WERI-Rb-1 (cell line): ENCODE results near the gene SSBP2.

Experiments
- DNase-seq: peaks from one replicate; pipeline ENCODE4 v3.0.0-alpha.2; 2020
- H3K27ac ChIP-seq: fragments of 250-450 bp; sonication (Bioruptor Pico); 2 replicates; pipeline ENCODE4 v1.5.1; 2020; ENCODE audit warnings: mild to moderate bottlenecking, moderate library complexity
- H3K27me3 ChIP-seq: fragments of 250-450 bp; sonication (Bioruptor Pico); 2 replicates; pipeline ENCODE4 v1.5.1; 2021; ENCODE audit warnings: mild to moderate bottlenecking, low read depth, moderate library complexity; ENCODE audit not compliant: insufficient read depth, severe bottlenecking
- H3K36me3 ChIP-seq: fragments of 250-450 bp; sonication (Bioruptor Pico); 2 replicates; pipeline ENCODE4 v1.5.1; 2020; ENCODE audit warnings: mild to moderate bottlenecking, moderate library complexity
- H3K4me3 ChIP-seq: 2 replicates; pipeline ENCODE4 v1.5.1; 2011; ENCODE audit warnings: low read depth, mild to moderate bottlenecking, control low read depth, low read length
- H3K9me3 ChIP-seq: fragments of 250-450 bp; sonication (Bioruptor Pico); 2 replicates; pipeline ENCODE4 v1.5.1; 2021; ENCODE audit warnings: mild to moderate bottlenecking, moderate library complexity; ENCODE audit not compliant: severe bottlenecking
- TF ChIP-seq, protein P1 (sequence below): IDR thresholded peaks from 2 replicates; pipeline ENCODE4 v1.5.1; 2011; ENCODE audit warnings: low read depth, mild to moderate bottlenecking, control low read depth, inconsistent platforms, low read length

The SSBP2 gene

DNA sequence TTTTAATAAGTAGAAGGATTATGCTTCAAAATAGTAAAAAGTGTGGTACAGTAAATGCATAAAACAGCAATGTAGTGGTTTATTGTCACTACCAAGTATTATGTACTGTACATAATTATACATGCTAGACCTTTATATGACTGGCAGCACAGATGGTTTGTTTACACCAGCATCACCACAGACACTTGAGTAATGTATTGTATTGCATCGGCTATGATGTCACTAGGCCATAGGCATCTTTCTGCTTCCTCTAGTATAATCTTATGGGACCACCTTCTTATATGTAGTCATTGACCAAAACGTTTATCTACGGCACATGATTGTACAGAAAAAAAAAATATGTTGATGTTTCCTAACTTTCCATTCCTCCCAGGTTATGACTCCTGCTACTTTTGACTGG, 31.9 kb upstream of the SSBP2 start:
- Histone ChIP-seq H3K4me3 (no peak overlapping the region), H3K27ac (no peak overlapping the region), H3K9me3 (no peaks in the 10 kb centered on the region), H3K27me3 (no peaks in the 10 kb centered on the region), H3K36me3 (no peaks in the 10 kb centered on the region)
- TF ChIP-seq, protein P1, sequence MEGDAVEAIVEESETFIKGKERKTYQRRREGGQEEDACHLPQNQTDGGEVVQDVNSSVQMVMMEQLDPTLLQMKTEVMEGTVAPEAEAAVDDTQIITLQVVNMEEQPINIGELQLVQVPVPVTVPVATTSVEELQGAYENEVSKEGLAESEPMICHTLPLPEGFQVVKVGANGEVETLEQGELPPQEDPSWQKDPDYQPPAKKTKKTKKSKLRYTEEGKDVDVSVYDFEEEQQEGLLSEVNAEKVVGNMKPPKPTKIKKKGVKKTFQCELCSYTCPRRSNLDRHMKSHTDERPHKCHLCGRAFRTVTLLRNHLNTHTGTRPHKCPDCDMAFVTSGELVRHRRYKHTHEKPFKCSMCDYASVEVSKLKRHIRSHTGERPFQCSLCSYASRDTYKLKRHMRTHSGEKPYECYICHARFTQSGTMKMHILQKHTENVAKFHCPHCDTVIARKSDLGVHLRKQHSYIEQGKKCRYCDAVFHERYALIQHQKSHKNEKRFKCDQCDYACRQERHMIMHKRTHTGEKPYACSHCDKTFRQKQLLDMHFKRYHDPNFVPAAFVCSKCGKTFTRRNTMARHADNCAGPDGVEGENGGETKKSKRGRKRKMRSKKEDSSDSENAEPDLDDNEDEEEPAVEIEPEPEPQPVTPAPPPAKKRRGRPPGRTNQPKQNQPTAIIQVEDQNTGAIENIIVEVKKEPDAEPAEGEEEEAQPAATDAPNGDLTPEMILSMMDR, result no peak
- DNase-seq, result no peak

DNA sequence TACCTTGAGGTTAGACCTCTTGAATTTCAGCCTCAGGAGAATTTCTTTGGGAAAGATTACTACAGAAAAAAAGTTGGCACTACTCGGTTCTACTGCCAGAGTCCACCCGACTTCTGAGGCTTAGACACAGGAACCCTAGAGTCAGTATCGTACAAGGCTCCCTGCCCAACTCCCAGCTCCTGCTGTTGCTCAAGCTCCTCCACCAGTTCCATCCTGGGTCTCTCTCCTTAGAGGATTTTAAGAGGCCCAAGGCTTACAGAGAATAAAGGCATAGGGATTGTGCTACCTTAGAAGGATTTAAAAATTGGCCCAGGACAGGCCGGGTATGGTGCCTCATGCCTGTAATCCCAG, 29.0 kb upstream of the SSBP2 start:
- no peaks in the 10 kb centered on the region for H3K36me3 ChIP-seq
- no peaks in the 10 kb centered on the region for H3K27me3 ChIP-seq
- TF ChIP-seq, protein P1, result no peak
- no peak overlapping the region for H3K4me3 ChIP-seq
- no peak overlapping the region for H3K27ac ChIP-seq
- DNase-seq, result no peak
- no peaks in the 10 kb centered on the region for H3K9me3 ChIP-seq

DNA sequence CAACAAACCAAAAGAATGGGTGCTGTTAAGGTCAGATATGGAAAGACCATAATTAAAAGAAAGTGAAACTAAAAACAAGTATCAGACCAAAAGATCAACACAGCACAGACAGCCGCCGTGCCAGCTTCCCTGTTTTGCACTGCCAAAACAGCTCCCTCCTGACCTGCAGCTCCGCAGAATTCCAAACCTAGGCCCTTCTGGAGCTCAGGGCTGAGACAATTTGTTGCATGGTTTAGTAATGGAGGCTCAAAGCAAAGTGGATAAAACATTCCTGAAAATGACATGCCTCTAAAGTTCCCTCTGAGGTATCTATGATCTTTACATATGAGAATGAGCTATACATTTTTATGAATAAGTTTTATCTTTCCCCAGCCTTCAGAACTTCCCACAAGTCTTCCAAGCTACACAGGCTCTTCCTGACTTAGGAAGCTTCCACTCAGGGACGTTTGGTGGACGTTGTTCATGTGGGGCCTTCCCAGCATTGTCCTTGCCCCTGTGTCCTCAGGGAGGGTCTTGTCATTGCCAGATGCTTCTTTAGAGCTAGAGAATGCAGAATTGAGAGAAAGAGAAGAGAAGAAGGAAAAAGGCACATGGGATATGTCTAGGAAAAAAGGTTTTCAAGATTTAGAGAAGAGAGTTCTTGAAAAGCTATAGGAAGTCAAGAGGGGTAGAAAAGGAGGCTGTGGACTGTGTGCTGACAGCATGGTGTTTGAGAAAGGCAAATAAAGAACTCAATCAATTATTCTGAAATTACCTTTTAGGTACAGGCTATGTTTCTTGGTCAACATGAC, 28.4 kb upstream of the SSBP2 start:
- Histone ChIP-seq H3K27me3 (no peaks in the 10 kb centered on the region), H3K4me3 (no peak overlapping the region), H3K36me3 (no peaks in the 10 kb centered on the region), H3K27ac (no peak overlapping the region), H3K9me3 (no peaks in the 10 kb centered on the region)
- DNase-seq, result no peak
- TF ChIP-seq, protein P1, result no peak

DNA sequence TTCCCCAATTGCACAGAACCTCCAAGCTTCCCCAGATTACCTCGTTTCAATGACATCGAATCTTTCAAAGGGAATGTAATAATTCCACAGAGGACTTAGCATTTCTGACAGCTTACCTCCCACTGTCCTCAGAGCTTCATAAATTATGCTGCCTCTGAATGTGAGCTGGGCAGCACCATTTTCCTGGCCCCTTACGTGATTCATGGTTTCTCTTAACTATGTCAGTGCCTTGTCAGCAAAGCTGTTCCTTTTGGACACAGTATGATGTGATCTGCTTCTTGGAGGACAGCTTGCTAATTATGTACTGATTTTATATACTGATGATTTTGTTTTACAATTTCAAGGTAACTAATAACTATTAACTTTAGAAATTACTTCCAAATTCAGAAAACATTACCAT, 27.7 kb upstream of the SSBP2 start:
- Histone ChIP-seq H3K9me3 (no peaks in the 10 kb centered on the region), H3K4me3 (no peak overlapping the region), H3K27me3 (no peaks in the 10 kb centered on the region), H3K27ac (no peak overlapping the region), H3K36me3 (no peaks in the 10 kb centered on the region)
- TF ChIP-seq, protein P1, result no peak
- DNase-seq, result no peak

DNA sequence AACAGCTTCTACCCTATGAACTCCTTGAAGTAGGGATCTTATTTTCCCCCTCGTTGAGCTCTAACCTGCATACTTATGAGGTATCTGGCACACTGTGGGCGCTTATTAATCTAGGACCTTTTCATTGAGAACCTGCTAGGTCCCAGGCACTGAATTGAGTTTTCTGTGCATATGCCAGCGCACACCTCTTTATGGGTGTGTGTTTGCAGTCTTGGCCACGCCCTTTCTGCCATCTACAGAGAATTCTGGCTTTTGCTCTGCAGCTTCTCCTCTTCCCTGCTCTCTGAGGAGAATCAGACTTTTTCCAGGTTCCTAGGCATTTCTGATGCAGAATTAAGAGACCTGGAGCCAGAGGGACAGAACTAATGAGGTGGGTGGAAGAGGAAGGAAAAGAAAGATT, 25.4 kb upstream of the SSBP2 start:
- no peaks in the 10 kb centered on the region for H3K27me3 ChIP-seq
- DNase-seq, result no peak
- H3K36me3 ChIP-seq, result no peaks in the 10 kb centered on the region
- H3K9me3 ChIP-seq, result no peaks in the 10 kb centered on the region
- TF ChIP-seq, protein P1, result no peak
- H3K27ac ChIP-seq, result no peak overlapping the region
- H3K4me3 ChIP-seq, result no peak overlapping the region

DNA sequence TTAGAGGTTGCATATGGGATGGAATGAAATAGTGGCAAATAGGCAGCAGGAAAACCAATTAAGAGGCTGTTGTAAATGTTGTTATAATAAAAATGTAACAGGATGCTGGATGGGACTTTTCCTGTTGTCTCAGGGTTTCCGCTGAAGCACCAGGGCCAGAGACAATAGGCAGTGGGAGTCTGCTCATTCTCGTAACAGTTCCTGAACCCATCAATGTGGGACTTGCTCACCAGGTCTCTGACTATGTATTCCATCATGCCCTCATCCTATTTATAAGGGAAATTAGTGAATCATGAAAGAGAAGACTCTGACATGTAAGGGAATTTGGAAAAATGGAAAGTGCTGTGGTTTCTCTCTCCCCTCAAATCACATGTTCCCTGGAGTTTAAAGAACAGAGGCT, 23.5 kb upstream of the SSBP2 start:
- Histone ChIP-seq H3K4me3 (no peak overlapping the region), H3K27ac (no peak overlapping the region), H3K27me3 (no peaks in the 10 kb centered on the region), H3K9me3 (no peaks in the 10 kb centered on the region), H3K36me3 (no peaks in the 10 kb centered on the region)
- no peak for DNase-seq
- TF ChIP-seq, protein P1, result no peak
